GM21528 (cell line): ENCODE results near the gene ZNF783.
A peak's percentile ranks its signal among the peaks of the same experiment; 100 is the strongest.
"Not testable (repeated sequence)": the region's sequence is repeated elsewhere in the genome, so short reads cannot be mapped to it uniquely, and the experiment has no call there.

ENCODE experiments used
- ATAC-seq: cut with Tn5 transposase; IDR thresholded peaks from one replicate; pipeline ENCODE4 v1.9.1; 2021; ENCODE audit warnings: mild to moderate bottlenecking, moderate library complexity; ENCODE audit not compliant: unreplicated experiment, low FRiP score

ZNF783 gene

GRCh38 chr7:149261829-149262617 lies at the start of gene ZNF783:
Gene ZNF783 (plus strand): TSS chr7:149262196. CDS start chr7:149262334, 138 bp downstream.
- ATAC-seq: peak; percentile 89

GRCh38 chr7:149214020-149214720 lies 47.8 kb upstream of the ZNF783 start:
- no peak for ATAC-seq

DNA sequence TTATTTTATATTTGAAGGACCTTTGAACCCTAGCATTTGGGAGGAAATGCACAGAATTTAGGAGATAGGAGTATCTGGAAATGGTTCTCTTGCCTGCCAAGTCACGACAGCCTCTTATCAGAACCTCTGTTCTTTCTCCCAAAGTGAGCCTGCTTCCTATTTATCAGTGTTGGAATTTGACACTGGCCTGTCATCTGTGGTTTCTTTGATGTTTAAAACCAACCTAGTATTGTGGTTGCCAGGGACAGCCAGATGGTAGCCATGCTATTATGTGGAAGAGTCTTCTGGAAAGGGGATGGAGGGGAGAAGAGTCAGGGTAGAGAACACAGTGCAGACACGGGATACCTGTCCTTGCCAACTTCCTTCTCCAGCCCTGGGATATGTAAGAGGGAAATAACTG lies 45.6 kb upstream of the ZNF783 start:
- no peak for ATAC-seq

DNA sequence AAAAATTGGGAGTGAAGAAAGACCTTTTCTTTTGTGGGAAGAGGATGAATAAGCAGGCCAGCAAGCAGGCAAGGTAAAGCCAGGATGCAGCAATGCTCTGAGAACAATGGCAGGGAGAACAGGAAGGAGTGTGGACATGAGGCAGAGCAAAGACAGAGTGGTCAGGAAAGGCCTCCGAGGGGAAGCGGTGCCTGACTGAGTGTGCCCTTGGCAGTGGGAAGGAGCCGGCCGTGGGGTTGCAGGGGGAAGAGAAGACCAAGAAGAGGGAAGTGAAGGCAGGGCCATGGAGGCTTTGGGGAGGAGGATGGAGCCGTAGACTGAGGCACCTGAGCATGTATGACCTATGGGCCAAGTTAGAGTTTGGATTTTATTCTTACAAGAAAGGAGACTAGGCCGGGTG lies 44.4 kb upstream of the ZNF783 start:
- no peak for ATAC-seq

DNA sequence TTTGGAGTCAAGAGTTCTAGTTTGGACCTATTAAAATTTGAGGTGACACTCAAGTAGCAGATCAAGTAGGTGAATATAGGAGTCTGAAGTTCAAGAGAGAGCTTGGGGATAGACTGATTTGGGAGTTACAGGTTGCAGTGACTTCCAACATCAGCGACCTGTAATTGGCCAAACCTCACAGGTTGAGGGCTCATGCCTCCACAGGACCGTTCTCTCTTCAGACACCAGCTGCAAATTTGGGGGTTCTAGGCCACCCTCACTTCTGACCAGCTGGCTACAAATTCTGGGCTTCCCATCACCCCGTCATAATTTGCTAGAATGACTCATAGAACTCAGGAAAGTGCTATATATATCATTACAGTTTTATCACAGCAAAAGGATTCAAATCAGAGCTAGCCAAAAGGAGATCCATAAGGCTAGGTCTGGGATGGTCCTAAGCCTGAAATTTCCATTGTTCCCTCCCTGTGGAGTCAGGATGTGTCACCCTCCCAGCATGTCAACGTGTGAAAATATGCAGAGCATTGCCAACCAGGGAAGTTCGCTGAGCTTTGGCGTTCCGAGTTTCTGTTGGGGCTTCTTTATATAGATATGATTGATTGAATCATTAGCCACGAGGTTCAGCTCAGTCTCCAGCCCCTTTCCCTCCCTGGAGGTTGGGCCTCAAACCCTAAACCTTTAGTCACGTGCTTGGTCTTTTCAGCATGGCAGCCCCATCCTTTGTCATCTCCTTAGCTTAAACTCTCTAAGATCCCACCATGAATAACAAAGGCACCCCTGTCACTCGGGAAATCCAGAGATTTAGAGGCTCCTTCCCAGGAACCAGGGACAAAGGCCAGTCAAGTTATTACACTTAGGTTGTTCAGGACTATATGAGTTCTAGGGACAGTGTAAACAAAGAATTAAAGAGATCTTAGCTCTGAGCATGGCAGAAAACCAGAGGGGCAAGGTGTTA lies 43.3 kb upstream of the ZNF783 start:
- no peak for ATAC-seq

- no peak for ATAC-seq
Measured at GRCh38 chr7:149220534-149220933, 41.5 kb upstream of the ZNF783 start.

GRCh38 chr7:149223176-149223575 lies 38.8 kb upstream of the ZNF783 start:
- ATAC-seq: no peak

GRCh38 chr7:149223761-149224160 lies 38.2 kb upstream of the ZNF783 start:
- ATAC-seq: no peak

DNA sequence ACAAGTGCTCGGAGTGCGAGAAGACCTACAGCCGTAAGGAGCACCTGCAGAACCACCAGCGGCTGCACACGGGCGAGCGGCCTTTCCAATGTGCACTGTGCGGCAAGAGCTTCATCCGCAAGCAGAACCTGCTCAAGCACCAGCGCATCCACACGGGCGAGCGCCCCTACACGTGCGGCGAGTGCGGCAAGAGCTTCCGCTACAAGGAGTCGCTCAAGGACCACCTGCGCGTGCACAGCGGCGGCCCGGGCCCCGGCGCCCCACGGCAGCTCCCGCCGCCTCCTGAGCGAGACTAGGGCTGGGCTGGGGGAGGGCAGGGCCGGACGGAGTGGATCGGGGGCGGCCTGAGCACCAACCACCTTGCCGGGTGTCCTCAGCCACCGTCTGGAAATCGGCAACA lies 37.6 kb upstream of the ZNF783 start:
- ATAC-seq: no peak

DNA sequence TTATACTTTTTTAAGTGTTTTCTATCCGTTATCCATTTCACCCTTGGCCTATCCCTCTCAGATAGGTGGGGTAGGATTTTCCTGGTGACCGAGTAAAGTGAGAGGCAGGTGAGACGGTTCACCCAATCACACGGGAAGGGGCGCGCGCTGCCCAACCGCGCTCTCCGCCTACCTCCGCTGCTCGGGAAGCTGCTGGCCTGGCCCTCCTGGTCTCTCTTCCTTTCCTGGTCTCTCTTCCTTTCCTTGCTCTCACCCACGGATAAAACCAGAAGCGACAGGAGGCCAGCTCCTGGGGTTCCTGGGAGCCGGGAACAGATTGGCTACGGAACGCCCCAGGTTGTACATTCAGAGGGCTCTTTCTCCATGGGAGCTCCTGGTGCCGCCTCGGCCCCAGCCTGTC lies 36.9 kb upstream of the ZNF783 start:
- ATAC-seq: no peak

- no peak for ATAC-seq
Measured at GRCh38 chr7:149225656-149226055, 36.3 kb upstream of the ZNF783 start.

DNA sequence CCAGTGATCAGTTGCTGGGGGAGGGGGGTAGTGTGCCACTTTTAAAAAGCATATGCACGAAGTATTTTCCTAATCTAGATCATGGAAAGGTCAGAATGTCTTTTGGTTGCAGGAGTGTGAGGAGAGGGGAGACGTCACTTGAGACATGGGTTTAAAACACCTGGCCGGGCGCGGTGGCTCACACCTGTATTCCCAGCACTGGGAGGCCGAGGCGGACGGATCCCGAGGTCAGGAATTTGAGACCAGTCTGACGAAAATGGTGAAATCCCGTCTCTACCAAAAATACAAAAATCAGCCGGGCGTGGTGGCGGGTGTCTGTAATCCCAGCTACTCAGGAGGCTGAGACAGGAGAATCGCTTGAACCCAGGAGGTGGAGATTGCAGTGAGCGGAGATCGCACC lies 35.6 kb upstream of the ZNF783 start:
- ATAC-seq: not testable (repeated sequence)

GRCh38 chr7:149226840-149227494 lies 35.0 kb upstream of the ZNF783 start:
- no peak for ATAC-seq

DNA sequence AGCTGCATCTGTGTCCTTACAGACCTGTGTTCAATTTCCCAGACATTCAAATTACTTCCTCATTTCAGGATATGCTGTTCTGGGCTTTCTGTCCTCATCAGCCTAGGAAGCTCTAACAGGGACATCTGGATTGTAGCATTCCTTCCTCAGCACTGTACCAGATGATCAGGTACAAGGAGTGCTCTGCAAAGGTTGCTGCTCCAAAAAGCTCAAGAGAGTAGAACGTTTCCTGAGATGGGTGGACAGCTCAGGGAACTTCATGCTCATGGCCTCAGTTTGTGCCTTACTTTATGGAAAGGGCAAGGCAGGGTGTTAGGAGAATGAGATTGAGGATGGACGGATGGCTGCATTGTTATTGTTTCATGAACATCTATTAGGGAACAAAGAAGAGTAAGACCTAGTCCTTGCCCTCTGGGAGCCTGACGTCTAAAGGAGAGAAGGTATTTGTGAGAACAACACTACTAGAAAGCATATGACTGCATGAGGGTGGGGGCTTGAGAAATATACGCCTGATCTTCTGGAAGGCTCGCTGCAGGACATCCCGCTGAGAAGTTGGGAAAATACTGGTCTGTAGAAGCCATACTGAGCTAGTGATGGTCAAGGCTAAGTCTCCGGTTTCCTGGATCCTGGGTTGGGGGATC lies 33.0 kb upstream of the ZNF783 start:
- ATAC-seq: no peak

GRCh38 chr7:149229526-149229925 lies 32.5 kb upstream of the ZNF783 start:
- ATAC-seq: no peak

DNA sequence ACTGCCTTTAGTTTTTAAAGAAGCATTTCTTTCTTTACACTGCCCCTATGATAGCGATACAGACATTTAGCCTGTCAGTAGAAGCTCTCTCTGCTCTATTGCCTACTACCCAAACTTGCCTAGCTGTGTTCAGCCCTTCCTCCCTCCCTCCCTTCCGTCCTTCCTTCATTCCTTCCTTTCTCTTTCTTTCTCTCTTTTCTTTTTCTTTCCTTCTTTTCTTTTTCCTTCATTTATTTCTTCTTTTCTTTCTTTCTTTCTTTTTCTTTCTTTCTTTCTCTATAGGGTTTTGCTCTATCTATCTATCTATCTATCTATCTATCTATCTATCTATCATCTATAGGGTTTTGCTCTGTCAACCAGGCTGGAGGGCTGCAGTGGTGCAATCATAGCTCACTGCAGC lies 29.6 kb upstream of the ZNF783 start:
- no peak for ATAC-seq

- not testable (repeated sequence) for ATAC-seq
Measured at GRCh38 chr7:149233655-149234204, 28.3 kb upstream of the ZNF783 start.

DNA sequence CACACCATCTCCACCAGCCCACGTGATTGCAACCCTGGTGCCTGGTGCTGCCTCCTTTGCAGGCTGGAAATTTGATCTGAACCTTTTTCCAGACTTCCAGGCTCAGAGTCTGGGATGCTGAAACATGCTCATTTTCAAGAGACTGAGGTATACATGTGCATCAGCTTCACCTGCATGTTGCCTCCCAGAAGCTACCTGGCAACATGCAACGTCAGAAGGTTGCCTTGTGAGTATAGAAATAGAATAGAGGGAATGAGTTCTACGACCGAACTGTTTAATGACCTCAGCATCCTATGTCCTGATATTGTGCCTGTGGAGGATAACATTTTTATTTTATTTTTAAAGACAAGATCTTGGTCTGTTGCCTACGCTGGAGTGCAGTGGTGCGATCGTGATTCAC lies 24.5 kb upstream of the ZNF783 start:
- no peak for ATAC-seq

DNA sequence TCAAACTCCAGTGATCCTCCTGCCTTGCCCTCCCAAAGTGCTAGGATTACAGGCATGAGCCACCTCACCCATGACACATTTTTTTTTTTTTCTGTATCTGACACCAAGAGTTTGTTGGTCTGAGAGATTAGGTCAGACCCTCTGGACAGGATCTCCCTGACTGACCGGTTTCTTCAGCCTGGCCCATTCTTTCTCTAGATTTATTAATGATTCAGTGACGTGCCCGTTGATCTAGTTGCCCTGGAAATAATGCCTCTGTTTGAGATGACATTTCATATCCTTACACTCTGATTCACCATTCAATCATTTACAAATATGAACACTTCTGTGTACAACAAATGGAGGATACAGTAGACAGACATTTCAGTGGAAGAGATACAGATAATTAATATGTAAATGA lies 23.9 kb upstream of the ZNF783 start:
- no peak for ATAC-seq
